GM18951 (cell line): ENCODE measurements around the gene PSMB5.

ENCODE experiments used
- POLR2A ChIP-seq: IDR thresholded peaks from 4 replicates; pipeline ENCODE4 v1.6.1; 2011; ENCODE audit warnings: mild to moderate bottlenecking; ENCODE audit not compliant: insufficient read length, insufficient read depth; ENCODE audit errors: extremely low read depth
- in situ Hi-C: fragments of 300-500 bp; cut with MboI; formaldehyde crosslinking; loops from one replicate; pipeline ENCODE4 v1.12.0; 2022; ENCODE audit warnings: low sequenced_read_pairs, mixed read lengths, inconsistent platforms; ENCODE audit not compliant: unreplicated experiment

PSMB5 gene

DNA sequence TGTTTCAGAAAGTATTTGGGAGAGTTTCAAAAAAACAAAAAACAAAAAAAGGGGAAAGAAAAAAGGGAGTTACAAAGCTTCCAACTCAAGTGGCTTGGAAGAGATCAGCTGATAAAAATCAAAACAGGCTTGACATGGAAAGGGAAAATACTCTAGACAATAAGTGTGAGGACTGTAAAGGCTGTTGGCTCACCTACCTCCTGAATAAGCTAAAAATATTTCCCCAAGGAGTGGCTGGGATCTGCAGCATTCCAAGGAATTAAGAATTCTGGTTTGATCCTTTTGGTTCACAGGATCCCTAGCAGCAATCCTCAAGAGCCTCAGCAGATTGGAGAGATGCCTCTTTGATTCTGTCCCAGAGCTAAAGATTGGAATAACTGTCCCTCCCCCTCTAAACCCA, 41.2 kb downstream of the PSMB5 start:
- TF ChIP-seq POLR2A: no peak

DNA sequence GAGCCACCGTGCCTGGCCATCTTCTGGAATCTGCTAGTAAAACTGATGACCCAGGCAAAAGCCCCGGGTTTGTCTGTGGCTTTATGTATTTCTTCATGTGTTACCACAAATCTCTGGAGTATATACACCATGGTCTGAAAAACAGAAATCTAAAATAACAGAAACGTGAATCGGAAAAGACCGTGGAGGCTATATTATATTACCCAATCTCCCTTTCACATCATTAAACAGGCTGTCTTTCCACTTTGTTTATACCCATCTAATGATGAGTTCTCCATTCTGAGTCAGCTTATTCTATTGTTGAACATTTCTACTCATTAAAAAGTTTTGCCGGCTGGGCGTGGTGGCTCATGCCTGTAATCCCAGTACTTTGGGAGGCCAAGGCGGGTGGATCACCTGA, 42.8 kb downstream of the PSMB5 start:
- in situ Hi-C loops: loop anchor here (5.0 kb wide), 1 partner anchor 60 kb away; no protein-coding TSS in a partner anchor
- no peak for TF ChIP-seq POLR2A

More for the DNA sequence above, 41.2 kb downstream of the PSMB5 start:
- in situ Hi-C loops: loop anchor here (5.0 kb wide), 1 partner anchor 59 kb away; no protein-coding TSS in a partner anchor

DNA sequence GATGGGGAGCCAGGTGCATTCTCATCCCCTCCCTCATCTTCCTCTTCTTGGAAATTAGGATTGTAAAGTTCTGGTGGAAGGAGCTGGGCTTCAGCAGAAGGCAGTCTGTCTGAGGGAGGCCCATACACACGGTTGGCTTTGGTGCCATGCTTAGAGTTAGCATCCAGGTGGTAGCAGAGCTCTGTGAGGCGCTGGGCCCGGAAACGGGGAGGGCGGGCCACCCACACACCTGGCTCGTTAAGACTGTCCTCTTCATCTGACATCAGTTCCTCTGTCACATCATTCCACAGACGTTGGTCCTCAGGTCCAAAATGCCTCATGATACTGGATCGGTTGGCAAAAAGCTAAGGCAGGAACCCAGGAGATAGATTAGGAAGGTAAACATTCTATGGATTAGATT, 47.4 kb downstream of the PSMB5 start:
- no peak for TF ChIP-seq POLR2A
- in situ Hi-C loops: no loop called here

DNA sequence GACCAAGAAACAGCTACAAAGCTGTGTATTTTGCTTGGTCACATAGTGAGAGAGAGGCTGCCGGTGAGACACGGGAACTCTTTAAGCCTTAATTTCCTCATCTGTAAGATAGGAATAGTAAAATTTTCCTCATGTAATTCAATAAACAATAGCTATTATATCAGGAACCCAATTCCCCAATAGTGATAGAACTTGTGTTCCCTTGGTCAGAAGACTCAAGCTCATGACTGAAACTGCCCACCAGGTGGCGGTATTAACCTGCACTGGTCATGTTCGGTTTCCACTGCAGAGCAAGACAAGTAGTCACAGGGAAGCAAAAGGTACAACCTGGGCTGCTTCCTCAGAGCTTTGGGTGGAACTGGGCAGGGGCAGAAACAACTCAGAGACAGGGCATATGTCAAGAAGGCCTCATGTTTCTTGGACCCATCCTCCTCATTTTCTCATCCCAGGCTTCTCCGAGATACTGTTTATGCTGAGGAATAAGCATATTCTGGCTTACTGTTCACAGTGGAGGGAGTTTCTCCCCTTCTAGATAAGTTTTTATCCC, 48.1 kb downstream of the PSMB5 start:
- in situ Hi-C loops: no loop called here
- no peak for TF ChIP-seq POLR2A

DNA sequence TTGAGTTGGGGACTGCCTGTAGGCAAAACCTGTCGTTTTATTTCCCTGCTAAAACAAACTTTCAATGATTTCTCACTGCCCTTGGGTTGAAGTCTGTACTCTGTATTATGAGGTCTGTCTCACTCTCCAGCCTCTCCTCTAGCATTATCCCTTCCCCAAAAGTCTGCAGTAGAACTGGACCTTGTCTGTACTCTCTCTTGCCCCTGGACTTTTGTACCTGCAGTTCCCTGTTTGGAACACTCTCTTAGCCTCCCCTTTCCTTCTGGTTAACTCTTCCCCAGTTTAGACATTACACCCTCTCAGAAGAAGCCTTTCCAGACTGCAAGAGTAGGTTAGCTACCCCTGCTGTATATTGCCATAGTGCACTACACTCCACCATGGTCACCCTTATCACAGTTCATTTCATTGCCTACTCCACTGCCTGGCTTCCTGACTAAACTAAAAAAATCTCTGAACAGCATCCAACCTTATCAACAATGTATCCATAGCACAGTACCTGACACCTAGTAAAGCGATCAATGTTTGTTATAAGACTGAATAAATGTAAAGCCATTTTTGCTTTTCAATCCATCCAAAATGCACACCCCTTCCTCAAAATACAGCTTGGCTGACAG, 48.7 kb downstream of the PSMB5 start:
- in situ Hi-C loops: no loop called here

DNA sequence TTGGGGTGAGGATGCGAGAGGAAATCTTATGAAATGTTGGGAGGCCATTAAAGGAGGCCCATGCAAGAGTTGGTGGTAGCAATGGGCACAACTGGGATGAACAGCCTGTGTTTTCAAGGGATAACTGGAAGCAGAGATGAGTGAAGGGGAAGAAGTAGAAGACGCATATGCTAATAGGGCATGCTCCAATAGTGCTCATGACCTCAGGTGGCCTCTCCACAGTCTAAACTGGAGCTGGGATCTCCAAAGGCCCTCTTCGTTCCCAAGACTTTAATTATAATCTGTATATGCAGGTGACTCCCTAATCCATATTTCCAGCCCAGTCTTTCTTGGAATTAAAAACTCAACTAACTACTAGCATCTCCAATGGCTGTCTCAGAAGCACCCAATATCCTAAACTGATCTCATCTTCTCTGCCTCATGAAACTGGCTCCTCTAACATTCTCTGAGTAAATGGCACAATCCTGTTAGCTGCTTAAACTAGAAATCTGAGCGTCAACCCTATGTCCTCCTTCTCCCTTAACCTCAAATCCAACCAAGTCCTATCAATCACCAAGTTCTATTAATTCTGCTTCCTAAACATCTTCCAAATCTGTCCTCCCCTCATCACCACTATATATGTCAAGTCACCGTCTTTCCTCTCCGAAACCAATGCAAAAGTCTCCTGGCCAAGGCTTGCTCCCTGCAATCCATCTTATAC, 49.6 kb downstream of the PSMB5 start:
- in situ Hi-C loops: no loop called here
- TF ChIP-seq POLR2A: no peak

More for the DNA sequence above, 48.7 kb downstream of the PSMB5 start:
- TF ChIP-seq POLR2A: no peak

DNA sequence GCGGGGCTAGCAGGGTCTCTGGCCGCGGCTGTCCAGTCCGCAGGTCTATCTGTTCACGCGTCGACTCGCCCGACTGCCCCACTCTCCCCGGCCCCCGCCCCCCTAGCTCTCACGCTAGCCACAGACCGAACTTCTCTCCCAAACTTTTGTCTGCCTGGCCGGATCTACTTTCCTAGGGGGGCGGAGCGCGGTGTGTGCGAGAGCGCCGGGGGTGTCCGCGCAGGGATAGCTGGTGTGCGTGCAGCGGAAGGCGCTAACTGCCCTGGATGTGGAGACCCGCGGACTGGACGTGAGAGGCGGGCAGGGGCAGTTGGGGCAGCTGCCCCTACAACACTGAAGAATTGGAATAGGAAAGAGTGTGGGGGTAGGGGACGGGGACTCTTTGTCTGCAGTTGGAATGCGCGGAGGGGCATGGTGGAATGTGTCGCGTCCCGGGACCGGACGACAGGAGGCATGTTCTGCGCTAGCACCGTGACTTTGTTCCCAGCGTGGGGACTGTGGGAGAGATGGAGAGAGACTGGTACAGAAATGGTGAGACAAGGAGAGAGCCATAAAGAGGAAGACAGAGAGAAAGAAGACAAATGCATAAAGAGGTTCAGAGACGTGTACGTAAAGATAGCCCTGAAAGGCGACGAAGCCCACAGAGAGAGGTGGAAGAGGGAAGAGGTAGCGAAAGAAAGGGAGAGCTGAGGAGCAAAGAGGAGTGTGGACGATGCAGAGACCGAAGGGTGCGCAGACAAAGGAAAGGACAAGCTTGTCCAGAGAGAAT, 52.0 kb downstream of the PSMB5 start, which contains the start of gene AJUBA:
Gene AJUBA, minus strand, starts transcription at position 75 of the 769 bp plus-strand sequence. CDS start 285 bp downstream, outside the sequence.
- TF ChIP-seq POLR2A: peak; percentile 16
- in situ Hi-C loops: no loop called here

DNA sequence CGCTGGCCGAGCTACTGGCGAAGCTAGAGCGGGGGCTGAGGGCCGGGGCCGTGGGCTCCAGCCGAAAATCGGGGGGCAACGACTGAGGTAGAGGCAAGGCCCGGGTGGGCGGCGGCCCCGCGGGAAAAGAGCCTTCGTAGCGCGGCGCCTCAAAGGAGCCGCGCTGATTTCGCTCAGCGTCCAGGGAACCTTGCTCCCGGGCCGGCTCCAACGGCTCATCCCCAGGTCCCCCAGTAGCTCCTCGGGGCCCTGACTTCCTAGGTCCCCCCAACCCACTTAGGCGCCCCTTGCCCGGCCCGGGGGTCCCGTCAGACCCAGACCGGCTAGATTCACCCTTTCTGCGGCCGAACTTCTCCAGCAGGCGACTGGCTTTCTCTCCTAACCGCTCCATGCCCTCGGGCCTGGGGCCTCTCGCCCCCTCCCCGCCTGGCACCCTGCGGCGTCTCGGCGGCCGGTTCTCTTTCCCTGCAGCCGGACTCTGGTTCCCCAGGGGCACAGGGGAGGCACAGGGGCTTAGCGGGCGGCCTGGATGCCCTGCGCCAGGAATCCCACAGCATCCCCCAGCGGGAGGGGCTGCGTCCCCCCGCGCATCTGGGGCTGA, 52.7 kb downstream of the PSMB5 start:
- TF ChIP-seq POLR2A: no peak
- in situ Hi-C loops: no loop called here

DNA sequence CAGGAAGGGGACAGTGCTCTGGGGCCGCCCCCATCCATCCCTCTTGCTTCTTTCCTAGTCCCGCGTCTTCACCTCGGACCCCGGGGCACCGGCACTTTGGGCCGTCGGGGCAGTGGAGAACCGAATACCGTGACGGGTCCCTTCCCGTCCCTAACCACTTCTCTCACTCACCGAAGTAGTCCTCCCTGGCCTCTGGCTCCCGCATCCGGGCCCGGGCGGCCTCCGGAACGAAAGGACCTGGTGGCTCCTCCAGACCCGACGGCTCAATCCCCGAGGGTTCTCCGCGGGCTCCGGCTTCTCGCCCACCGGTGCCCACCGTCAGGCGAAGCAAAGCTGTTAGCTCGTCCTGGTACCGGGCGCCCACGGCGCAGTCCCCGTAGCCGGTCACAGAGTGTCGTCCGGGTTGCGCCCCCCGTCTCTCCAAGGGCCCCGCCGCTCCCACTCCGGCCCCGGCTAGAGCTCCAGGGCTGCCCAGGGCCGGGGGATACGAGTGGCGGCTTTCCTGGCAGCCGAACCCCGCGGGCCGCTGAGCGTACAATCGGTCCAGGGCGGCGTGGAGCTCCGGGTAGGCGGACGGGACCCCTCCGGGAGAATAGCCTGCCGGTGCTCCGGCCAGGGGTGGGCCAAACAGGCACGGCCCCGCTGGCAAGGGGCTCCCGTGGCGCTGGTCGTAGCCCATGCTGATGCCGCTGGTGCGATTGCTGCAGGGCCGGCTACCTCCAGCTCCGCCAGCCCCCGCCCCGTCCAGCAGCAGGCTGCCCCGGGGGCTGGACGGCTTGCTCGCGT, 53.4 kb downstream of the PSMB5 start:
- in situ Hi-C loops: no loop called here
- no peak for TF ChIP-seq POLR2A

DNA sequence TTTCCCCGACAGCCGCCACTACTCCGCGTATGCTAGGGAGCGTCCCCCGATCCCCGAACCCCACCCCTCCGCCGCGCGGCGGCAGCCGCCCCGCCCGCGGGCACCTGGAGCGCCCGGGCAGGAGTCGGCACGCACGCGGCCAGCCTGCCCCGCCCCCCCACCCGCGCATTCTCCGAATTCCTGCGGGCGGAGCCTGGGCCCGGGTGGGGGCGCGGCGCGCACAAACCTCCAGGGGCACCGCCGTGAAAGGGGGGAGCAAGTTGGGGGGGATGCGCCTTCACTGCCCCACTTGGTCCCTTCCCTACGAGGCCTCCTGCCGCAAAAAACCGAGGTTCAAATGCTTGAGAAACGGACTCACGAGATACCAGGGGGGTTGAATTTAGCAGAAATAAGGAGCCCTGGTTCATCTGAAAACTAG, 54.0 kb downstream of the PSMB5 start:
- no peak for TF ChIP-seq POLR2A
- in situ Hi-C loops: no loop called here

DNA sequence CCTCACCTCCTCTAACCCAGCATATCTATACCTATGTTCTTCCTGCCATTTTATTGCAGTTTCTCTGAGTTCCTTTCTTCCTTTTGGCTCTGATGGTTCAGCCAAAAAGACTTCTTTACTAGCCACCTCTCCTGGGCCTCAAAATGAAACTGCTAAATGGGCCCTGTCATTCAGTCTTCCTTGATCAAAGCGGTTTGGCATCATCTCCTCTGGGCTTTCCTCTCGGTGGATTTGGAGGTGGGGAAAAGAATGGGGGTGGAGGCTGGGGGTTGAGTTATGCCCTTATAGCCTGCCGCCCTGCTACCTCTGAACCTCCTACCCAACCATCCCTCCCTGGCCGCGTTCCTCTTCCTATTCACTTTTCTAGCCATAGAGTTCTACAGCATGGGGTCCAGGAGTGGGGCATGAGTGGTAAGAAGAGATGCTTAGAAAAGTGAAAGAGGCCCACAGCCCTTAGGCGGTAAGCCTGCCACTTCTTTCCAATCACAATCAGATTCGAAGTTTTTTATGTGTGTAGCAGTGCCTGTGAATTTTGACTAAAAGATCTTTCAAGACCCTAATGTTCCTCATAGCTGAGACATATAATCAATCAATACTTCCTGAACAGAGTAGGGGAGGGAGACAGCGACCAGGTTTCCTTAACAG, 54.8 kb downstream of the PSMB5 start:
- no peak for TF ChIP-seq POLR2A
- in situ Hi-C loops: no loop called here
